Activated CD4-positive, alpha-beta T cell treated with anti-CD3 and anti-CD28 coated beads for 48 hours (primary cell): ENCODE data around the gene GPX4.
"Not testable (repeated sequence)": the region's sequence is repeated elsewhere in the genome, so short reads cannot be mapped to it uniquely, and the experiment has no call there.

ENCODE experiments used
- DNase-seq: peaks from one replicate; pipeline ENCODE4 v3.0.0-alpha.2; 2020

The GPX4 gene

DNA sequence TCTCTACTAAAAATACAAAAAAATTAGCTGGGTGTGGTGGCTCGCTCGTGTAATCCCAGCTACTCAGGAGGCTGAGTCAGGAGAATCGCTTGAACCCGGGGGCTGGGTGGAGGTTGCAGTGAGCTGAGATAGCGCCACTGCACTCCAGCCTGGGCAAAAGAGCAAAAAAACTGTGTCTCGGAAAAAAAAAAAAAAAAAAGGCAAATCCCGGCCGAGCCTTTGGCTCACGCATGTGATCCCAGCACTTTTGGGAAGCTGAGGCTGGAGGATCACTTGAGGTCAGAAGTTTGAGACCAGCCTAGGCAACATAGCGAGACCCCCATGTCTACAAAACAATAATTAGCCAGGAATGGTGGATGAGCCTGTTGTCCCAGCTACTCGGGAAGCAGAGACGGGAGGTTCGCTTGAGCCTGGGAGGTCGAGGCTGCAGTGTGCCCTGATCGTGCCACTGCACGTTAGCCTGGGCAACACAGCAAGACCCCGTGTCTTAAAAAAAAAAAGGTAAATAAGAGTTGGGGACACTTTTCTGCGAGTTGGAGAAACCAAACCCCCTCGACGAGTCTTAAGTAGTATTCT, 574 bp upstream of the GPX4 start:
- DNase-seq, result no peak

- peak; percentile 78 for DNase-seq
Measured at GRCh38 chr19:1104311-1105007, 665 bp downstream of the GPX4 start.

DNA sequence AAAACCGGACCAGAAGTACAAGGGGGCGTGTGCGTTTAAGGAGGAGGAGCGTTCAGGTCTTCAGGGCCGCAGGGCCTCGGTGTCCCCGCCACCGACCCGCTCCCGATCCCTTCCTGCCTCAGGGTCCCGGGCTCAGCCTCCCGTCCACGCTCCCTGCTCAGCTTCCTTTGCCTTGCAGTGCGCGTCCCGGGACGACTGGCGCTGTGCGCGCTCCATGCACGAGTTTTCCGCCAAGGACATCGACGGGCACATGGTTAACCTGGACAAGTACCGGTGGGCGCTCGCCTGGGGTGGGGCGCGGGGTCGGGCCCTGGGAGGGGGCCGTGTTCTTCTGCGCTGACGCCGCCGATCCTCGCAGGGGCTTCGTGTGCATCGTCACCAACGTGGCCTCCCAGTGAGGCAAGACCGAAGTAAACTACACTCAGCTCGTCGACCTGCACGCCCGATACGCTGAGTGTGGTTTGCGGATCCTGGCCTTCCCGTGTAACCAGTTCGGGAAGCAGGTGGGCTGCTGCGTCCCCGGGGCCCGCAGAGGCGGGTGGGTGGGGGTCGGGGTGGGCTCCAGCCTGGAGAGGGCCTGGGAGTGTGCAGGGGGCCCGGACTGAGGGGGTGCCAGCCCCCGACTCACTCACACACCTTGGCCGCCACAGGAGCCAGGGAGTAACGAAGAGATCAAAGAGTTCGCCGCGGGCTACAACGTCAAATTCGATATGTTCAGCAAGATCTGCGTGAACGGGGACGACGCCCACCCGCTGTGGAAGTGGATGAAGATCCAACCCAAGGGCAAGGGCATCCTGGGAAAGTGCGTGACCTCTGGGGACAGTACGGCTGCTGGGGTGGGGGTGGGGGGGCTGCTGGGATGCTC, 1.4 kb downstream of the GPX4 start:
- no peak for DNase-seq

- no peak for DNase-seq
Measured at GRCh38 chr19:1105873-1106840, 2.4 kb downstream of the GPX4 start.

DNA sequence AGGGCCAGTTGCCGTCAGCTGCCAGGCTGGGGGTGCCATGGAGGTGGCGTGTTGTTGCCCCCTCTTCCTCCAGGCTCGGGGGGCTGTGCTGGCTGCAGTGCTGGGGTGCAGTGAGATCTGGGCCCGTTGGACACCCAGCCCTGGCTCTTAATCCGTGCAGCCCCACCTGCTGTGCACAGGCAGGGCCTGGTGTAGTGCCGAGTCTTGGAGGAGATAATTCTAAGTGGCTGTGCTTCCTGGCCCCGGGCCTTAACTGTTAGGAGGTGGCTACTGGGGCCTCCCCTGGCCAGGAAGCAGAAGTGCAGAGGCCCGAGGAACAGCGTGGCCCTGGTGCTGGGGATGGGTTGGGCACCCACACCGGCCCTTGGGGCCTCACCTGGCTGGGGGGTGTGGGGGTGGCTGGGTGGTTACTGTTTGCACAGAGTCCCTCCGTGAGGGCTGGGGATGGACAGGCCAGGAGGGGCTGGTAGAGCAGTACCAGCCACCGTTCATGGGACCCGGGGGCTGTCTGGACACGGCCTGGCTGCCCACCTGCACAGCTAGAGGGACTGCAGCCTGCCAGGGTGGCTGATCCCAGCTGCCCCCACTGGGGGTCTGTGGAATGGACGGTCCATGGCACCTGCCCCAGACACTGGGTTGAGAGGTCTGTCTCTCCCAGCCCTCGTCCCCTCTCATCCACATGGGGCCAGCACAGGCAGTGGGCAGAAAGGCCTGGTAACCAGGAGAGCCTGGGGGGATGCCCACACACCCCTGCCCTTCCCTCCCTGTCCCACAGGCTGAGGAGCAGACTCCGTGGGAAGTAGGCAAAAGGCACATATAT, 3.3 kb downstream of the GPX4 start:
- DNase-seq, result no peak

DNA sequence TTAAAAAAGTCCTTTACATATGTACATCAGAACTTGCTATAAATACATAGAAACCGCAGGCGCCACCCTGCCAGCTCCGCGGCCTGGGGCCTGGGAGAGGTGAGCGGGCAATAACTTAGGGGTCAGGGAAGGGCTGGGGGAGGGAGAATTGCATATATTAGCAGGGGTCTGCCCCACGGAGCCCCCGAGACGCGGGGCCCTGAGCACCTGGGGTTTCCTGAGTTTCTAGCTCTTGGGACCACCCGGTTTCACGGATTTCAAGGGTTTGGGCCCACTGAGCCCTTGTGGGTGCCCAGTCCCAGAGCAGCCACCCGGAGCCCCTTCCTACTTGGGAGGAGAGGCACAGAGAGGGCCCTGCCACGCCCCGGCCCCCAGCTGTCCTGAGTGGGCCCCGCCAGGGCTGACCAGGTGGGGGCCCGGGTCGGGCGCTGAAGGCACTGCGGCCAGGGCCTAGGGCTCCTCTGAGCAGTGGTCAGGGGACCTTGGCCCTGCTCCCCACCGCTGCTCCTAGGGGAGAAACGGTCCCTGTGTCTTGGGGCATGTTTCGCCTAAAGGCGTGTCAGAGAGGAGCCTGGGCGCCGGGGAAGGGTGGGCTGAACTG, 4.0 kb downstream of the GPX4 start:
- DNase-seq, result no peak

- no peak for DNase-seq
Measured at GRCh38 chr19:1108291-1109031, 4.7 kb downstream of the GPX4 start.

DNA sequence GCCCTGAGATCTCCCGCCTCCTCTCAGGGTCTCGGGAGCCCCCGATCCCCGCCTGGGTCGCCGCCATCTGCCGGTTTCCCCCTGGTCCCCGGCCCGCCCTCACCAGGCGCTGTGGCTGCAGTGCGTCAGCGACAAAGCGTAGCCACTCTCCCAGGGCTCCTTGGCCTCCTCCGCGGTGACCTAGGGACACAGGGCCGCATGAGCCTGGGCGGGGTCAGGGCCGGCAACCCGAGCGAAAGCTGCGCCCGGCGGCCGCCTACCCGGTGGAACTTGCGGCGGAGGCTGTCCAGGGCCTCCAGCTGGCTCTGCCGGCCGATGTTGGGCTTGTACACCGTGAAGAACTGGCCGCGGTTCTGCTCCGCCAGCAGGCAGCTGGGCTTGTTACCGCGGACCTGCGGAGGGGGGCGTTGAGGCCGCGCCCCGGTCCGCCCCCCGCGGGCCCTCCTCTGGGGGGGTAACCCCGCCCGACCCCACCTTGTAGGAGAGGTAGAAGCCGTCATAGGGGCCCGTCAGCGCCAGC, 5.3 kb downstream of the GPX4 start:
- no peak for DNase-seq

DNA sequence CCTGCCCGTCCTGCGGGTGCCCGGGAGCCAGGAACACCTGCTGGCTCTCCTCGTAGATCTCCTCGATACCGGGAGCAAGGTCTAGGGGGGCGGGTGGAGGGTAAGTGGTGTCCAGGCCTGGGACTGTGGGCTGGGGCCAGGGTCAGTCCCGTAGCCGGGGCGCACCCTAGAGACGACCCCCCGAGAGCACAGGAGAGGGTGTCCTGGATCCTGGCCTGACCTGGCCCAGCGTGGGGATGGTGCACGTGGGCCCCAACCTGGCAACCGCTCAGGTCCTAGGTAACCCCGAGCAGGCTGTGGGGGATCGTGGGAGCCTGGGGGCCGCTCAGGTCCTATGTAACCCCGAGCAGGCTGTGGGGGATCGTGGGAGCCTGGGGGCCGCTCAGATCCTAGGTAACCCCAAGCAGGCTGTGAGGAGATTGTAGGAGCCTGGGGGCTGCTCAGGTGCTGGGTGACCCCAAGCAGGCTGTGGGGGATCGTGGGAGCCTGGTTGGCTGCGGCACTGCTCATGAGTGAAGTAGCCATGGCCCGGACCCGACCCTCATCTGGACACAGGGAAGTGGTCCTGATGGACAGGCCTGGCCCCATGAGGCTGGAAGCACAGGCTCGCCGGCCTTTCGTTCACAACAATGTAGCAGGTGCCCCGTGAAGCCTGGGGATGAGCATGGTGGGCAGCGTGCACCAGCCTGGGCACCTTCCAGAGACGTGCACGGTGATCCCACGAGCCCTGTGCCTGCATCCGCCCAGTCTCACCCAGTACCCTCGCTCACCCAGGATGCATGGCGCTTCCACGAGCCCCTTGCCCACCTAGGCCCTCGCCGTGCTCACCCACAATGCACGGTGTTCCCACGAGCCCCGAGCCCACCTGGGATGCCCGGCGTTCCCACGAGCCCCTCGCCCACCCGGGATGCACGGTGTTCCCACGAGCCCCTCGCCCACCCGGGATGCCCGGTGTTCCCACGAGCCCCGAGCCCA, 6.2 kb downstream of the GPX4 start:
- DNase-seq, result no peak

- no peak for DNase-seq
Measured at GRCh38 chr19:1110809-1111640, 7.2 kb downstream of the GPX4 start.

- no peak for DNase-seq
Measured at GRCh38 chr19:1111641-1112267, 8.0 kb downstream of the GPX4 start.

DNA sequence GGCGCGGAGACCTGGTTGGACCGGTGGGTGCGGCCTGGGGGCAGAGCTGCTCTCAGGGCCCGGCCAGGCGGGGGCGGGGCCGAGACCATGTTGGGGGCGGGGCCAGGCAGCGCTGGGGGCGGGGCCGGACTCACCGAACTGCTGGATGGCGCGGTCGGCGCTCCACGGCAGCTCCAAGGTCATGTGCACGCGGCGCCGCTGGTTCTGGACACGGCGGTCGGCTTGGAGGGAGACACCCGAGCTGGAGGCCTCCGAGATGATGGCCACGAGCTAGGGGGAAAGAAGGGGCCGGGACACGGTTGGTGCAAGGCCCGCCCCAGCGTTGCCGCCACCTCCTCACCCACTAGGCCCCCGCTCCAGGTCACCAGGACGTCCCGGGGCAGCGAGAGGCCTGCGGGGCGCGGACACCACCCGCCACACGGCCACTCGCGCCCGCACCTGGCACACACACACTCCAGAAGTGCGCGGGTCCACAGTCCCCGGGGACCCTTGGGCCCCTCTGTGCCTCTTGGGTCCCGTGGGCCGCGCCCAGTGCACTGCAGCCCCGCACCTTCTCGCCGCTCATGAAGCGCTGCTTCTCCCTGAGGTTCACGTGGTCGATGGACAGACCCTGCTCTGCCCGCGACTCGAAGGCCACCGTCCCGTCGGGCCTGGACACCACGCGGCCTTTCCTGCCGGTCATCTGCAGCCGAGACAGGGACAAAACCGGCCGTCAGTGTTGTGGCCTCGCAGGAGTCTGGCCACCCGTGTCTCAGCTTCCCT, 8.7 kb downstream of the GPX4 start:
- no peak for DNase-seq

- DNase-seq, result peak; percentile 91
Measured at GRCh38 chr19:1113030-1113985, 9.5 kb downstream of the GPX4 start.

- DNase-seq, result no peak
Measured at GRCh38 chr19:1113986-1114483, 10.2 kb downstream of the GPX4 start.

GRCh38 chr19:1114728-1115127, 10.9 kb downstream of the GPX4 start:
- not testable (repeated sequence) for DNase-seq
